Hypothalamus (tissue), 51 donors: Measurements from ENCODE around the gene RDH5.
A peak's percentile ranks its signal among the peaks of the same experiment; 100 is the strongest.
"Not testable (repeated sequence)": the region's sequence is repeated elsewhere in the genome, so short reads cannot be mapped to it uniquely, and the experiment has no call there.

Experiments
- DNase-seq, 51 donors: peaks; one replicate each; lab custom pipeline; 2025; lab: John Stamatoyannopoulos, UW

RDH5 gene

GRCh38 chr12:55743406-55744339 lies 23.5 kb downstream of the RDH5 start:
- peak in 20 of 51 donors; percentile 17 to 61 (median 46) for DNase-seq

- peak in 2 of 51 donors; percentile 10 to 23 for DNase-seq
Measured at GRCh38 chr12:55744340-55745030, 24.3 kb downstream of the RDH5 start.

GRCh38 chr12:55745361-55746173 lies 25.4 kb downstream of the RDH5 start:
- peak in 16 of 51 donors; percentile 7 to 49 (median 25) for DNase-seq

GRCh38 chr12:55746174-55746912 lies 26.1 kb downstream of the RDH5 start:
- DNase-seq, result no peak

GRCh38 chr12:55746913-55747231 lies 26.7 kb downstream of the RDH5 start:
- no peak for DNase-seq

GRCh38 chr12:55748230-55748993 lies 28.2 kb downstream of the RDH5 start:
- no peak for DNase-seq

GRCh38 chr12:55755246-55755645 lies 35.1 kb downstream of the RDH5 start:
- no peak for DNase-seq

- DNase-seq, result no peak
Measured at GRCh38 chr12:55757701-55758100, 37.5 kb downstream of the RDH5 start.

GRCh38 chr12:55758575-55758974 lies 38.4 kb downstream of the RDH5 start:
- not testable (repeated sequence) for DNase-seq

- no peak for DNase-seq
Measured at GRCh38 chr12:55760663-55761062, 40.5 kb downstream of the RDH5 start.

- DNase-seq, result no peak
Measured at GRCh38 chr12:55762646-55763045, 42.5 kb downstream of the RDH5 start.

- DNase-seq, result no peak
Measured at GRCh38 chr12:55765736-55766290, 45.6 kb downstream of the RDH5 start.

GRCh38 chr12:55767156-55767555 lies 47.0 kb downstream of the RDH5 start:
- DNase-seq, result no peak

- no peak for DNase-seq
Measured at GRCh38 chr12:55771736-55772135, 51.5 kb downstream of the RDH5 start.
